ENCODE data around the gene PARP16. TPM values are rescaled to one million over a fixed set of nuclear protein-coding genes. Genes with fewer than 3 reads are reported as not detected.

Gene PARP16
- total RNA-seq, 1 experiment from 2014 or later = 4.7 TPM

DNA sequence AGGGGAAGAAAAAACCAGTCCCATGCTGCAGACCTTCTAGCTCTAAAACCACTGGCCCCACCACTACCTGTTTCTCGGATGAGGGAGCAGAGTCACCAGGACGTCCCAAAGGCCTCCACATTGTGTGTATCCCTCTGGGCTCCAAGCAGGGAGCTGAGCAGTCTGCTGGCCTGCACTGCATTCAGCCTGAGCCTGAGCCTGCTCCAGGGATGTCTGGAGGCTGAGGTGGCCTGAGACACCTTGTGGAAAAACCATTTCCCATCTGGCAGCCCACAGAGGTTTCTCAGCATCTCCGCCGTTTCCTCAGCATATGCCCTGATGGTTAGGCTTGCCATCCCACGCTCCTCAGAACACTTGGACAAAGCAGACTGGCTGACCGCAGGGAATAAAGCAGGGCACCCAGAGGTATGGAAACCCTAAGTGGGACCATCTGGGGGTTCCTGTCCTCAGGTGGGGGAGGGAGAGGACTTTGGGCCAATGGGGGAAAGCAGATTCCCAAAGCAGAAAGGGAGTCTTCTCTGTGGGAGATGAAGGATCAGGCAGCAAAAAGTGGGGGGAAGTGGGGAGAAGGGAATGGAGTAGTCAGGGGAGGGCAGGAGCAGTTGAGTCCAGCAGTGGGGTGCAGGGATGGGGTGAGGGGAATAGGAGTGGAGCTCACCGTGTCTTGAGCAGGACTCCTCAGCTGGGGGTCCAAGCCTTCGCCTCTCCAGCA, 75.8 kb downstream of the PARP16 start, which contains the start of gene CILP:
Gene CILP, minus strand, starts transcription at position 704 of the 712 bp plus-strand sequence. CDS start 1,718 bp downstream, outside the sequence.
- H3K4me1 Mint-ChIP-seq = no peaks in the 10 kb centered on the region; the same call in 1 of the 2 replicates
- no peak within 1 kb of the TSS for H3K27ac Mint-ChIP-seq

GRCh38 chr15:65209701-65210643, 76.7 kb downstream of the PARP16 start:
- no peaks in the 10 kb centered on the region for H3K27me3 Mint-ChIP-seq (ENCODE audit: low read depth)
- H3K4me1 Mint-ChIP-seq = no peaks in the 10 kb centered on the region; the same call in 1 of the 2 replicates
- H3K4me3 Mint-ChIP-seq = no peak overlapping the region
- H3K27ac Mint-ChIP-seq = no peak overlapping the region
- DNase-seq (ENCODE audit: low spot score) (no peak), ATAC-seq (no peak)
- ChIA-PET CTCF (interaction anchor here (0.5 to 3.3 kb wide), 6 partner anchors 9 to 116 kb away, joined by 3 to 33 read pairs (median 6); no protein-coding TSS in a partner anchor), POLR2A (no interaction called here)
- H3K36me3 Mint-ChIP-seq = no peaks in the 10 kb centered on the region
- no peak for TF ChIP-seq ZBTB43 (CRISPR knock-in tag; IDR thresholded peaks at IDR 0.05)
- TF ChIP-seq ATF1 (CRISPR knock-in tag; IDR thresholded peaks at IDR 0.05) = no peak
- TF ChIP-seq, protein P1, sequence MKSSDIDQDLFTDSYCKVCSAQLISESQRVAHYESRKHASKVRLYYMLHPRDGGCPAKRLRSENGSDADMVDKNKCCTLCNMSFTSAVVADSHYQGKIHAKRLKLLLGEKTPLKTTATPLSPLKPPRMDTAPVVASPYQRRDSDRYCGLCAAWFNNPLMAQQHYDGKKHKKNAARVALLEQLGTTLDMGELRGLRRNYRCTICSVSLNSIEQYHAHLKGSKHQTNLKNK (CRISPR knock-in tag; IDR thresholded peaks at IDR 0.05) = no peak
- TF ChIP-seq GRHL2 (CRISPR knock-in tag; IDR thresholded peaks at IDR 0.05; ENCODE audit: insufficient replicate concordance, severe bottlenecking) = no peak
- no peak for TF ChIP-seq NR1H2 (CRISPR knock-in tag; IDR thresholded peaks at IDR 0.05)
- TF ChIP-seq, protein P2, sequence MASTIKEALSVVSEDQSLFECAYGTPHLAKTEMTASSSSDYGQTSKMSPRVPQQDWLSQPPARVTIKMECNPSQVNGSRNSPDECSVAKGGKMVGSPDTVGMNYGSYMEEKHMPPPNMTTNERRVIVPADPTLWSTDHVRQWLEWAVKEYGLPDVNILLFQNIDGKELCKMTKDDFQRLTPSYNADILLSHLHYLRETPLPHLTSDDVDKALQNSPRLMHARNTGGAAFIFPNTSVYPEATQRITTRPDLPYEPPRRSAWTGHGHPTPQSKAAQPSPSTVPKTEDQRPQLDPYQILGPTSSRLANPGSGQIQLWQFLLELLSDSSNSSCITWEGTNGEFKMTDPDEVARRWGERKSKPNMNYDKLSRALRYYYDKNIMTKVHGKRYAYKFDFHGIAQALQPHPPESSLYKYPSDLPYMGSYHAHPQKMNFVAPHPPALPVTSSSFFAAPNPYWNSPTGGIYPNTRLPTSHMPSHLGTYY (CRISPR knock-in tag; IDR thresholded peaks at IDR 0.05) = no peak
- TF ChIP-seq, protein P3, sequence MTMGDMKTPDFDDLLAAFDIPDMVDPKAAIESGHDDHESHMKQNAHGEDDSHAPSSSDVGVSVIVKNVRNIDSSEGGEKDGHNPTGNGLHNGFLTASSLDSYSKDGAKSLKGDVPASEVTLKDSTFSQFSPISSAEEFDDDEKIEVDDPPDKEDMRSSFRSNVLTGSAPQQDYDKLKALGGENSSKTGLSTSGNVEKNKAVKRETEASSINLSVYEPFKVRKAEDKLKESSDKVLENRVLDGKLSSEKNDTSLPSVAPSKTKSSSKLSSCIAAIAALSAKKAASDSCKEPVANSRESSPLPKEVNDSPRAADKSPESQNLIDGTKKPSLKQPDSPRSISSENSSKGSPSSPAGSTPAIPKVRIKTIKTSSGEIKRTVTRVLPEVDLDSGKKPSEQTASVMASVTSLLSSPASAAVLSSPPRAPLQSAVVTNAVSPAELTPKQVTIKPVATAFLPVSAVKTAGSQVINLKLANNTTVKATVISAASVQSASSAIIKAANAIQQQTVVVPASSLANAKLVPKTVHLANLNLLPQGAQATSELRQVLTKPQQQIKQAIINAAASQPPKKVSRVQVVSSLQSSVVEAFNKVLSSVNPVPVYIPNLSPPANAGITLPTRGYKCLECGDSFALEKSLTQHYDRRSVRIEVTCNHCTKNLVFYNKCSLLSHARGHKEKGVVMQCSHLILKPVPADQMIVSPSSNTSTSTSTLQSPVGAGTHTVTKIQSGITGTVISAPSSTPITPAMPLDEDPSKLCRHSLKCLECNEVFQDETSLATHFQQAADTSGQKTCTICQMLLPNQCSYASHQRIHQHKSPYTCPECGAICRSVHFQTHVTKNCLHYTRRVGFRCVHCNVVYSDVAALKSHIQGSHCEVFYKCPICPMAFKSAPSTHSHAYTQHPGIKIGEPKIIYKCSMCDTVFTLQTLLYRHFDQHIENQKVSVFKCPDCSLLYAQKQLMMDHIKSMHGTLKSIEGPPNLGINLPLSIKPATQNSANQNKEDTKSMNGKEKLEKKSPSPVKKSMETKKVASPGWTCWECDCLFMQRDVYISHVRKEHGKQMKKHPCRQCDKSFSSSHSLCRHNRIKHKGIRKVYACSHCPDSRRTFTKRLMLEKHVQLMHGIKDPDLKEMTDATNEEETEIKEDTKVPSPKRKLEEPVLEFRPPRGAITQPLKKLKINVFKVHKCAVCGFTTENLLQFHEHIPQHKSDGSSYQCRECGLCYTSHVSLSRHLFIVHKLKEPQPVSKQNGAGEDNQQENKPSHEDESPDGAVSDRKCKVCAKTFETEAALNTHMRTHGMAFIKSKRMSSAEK (CRISPR knock-in tag; IDR thresholded peaks at IDR 0.05; ENCODE audit: borderline replicate concordance) = no peak
- H3K9me3 Mint-ChIP-seq = no peaks in the 10 kb centered on the region

More for the DNA sequence above, 75.8 kb downstream of the PARP16 start, which contains the start of gene CILP:
- TF ChIP-seq OVOL2 (CRISPR knock-in tag; IDR thresholded peaks at IDR 0.05; ENCODE audit: borderline replicate concordance) (no peak), NR3C1 (CRISPR knock-in tag; conservative IDR thresholded peaks at IDR 0.05; ENCODE audit: low read depth) (no peak)
- no peaks in the 10 kb centered on the region for H3K27me3 Mint-ChIP-seq (ENCODE audit: low read depth)
- no peaks in the 10 kb centered on the region for H3K36me3 Mint-ChIP-seq
- ChIA-PET POLR2A (interaction anchor here (0.6 kb wide), 1 partner anchor 10 kb away, joined by 3 read pairs; no protein-coding TSS in a partner anchor), CTCF (interaction anchor here (0.6 to 3.3 kb wide), 20 partner anchors 10 to 295 kb away, joined by 3 to 33 read pairs (median 5); partner anchors contain the start of gene PARP16)
- DNase-seq (ENCODE audit: low spot score) (no peak), ATAC-seq (no peak)
- H3K9me3 Mint-ChIP-seq = no peaks in the 10 kb centered on the region
- no peak within 1 kb of the TSS for H3K4me3 Mint-ChIP-seq

DNA sequence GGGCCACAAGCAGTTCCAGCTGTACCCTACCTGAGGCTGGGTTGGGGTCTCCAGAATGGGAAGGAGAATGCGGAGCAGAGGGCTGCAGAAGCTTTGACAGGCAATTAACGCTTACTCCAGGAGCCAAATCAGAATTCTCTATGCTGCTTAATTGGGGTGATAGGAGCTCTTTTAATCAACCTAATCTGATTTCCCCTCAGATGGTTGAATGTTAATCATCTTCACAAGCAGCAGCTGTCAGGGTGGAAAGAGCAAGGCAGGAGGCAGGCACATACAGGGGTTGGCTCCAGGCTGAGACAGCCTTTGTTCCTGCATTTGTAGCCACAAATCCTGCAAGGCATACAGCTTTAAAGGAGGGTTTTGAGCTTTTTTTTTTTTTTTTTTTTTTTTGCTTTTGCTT, 78.0 kb downstream of the PARP16 start:
- H3K36me3 Mint-ChIP-seq = no peaks in the 10 kb centered on the region
- no peak for DNase-seq (ENCODE audit: low spot score)
- H3K4me3 Mint-ChIP-seq = no peak overlapping the region
- no peaks in the 10 kb centered on the region for H3K27me3 Mint-ChIP-seq (ENCODE audit: low read depth)
- no peaks in the 10 kb centered on the region; the same call in 1 of the 2 replicates for H3K4me1 Mint-ChIP-seq
- ChIA-PET CTCF (interaction anchor here (0.6 to 2.7 kb wide), 9 partner anchors 14 to 122 kb away, joined by 3 to 15 read pairs (median 5); partner anchors contain the start of gene PARP16), POLR2A (interaction anchor here (0.6 to 0.9 kb wide), 3 partner anchors 9 to 21 kb away, joined by 3 to 4 read pairs (median 4); no protein-coding TSS in a partner anchor)
- H3K27ac Mint-ChIP-seq = no peak overlapping the region
- ATAC-seq = no peak
- H3K9me3 Mint-ChIP-seq = no peaks in the 10 kb centered on the region
- TF ChIP-seq HMGA2 (CRISPR knock-in tag; IDR thresholded peaks at IDR 0.05) (no peak), NFATC4 (CRISPR knock-in tag; IDR thresholded peaks at IDR 0.05) (no peak), AR (CRISPR knock-in tag; IDR thresholded peaks at IDR 0.05) (no peak)
- TF ChIP-seq, protein P4, sequence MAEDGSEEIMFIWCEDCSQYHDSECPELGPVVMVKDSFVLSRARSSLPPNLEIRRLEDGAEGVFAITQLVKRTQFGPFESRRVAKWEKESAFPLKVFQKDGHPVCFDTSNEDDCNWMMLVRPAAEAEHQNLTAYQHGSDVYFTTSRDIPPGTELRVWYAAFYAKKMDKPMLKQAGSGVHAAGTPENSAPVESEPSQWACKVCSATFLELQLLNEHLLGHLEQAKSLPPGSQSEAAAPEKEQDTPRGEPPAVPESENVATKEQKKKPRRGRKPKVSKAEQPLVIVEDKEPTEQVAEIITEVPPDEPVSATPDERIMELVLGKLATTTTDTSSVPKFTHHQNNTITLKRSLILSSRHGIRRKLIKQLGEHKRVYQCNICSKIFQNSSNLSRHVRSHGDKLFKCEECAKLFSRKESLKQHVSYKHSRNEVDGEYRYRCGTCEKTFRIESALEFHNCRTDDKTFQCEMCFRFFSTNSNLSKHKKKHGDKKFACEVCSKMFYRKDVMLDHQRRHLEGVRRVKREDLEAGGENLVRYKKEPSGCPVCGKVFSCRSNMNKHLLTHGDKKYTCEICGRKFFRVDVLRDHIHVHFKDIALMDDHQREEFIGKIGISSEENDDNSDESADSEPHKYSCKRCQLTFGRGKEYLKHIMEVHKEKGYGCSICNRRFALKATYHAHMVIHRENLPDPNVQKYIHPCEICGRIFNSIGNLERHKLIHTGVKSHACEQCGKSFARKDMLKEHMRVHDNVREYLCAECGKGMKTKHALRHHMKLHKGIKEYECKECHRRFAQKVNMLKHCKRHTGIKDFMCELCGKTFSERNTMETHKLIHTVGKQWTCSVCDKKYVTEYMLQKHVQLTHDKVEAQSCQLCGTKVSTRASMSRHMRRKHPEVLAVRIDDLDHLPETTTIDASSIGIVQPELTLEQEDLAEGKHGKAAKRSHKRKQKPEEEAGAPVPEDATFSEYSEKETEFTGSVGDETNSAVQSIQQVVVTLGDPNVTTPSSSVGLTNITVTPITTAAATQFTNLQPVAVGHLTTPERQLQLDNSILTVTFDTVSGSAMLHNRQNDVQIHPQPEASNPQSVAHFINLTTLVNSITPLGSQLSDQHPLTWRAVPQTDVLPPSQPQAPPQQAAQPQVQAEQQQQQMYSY (CRISPR knock-in tag; IDR thresholded peaks at IDR 0.05) = no peak
